Nucleus accumbens (tissue), 56 donors: ENCODE data around the gene SLX9.
A peak's percentile ranks its signal among the peaks of the same experiment; 100 is the strongest.

Experiments
- DNase-seq, 56 donors: peaks; one replicate each; lab custom pipeline; 2025; lab: John Stamatoyannopoulos, UW

The SLX9 gene

GRCh38 chr21:44913425-44914175 lies 26.2 kb upstream of the SLX9 start:
- DNase-seq, result no peak

DNA sequence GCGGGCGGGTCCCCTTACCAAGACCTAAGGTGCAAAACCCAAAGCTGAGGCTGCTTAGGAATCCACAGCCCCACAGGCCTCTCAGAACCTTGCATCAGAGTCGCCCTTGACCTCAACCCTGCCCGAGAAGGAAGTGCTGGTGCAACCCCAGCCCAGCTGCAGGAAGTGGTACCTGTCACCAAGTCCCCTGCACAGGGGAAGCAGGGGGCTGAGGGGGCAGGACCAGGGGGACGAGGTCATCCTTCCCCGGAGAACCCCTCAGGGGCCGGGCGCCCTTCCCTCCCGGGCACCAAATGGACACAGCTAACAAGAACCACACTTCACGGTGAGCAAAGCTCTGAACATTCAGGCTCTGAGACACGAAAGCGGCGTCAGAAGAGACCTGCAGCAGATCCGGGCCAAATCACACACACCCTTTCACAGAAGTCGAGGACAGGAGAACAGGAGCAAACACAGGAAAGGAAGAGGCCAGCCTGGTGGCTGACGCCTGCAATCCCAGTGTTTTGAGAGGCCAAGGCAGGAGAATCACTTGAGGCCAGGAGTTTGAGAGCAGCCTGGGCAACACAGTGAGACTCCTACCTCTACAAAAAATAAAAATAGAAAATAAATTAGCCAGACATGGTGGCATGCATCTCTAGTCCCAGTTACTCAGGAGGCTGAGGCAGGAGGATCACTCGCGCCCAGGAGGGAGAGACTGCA lies 25.5 kb upstream of the SLX9 start:
- no peak for DNase-seq

- DNase-seq, result no peak
These were observed 22.9 kb upstream of the SLX9 start for GRCh38 chr21:44916965-44917364.

- DNase-seq, result no peak
These were observed 22.3 kb upstream of the SLX9 start for GRCh38 chr21:44917446-44918106.

- DNase-seq, result no peak
These were observed 21.7 kb upstream of the SLX9 start for GRCh38 chr21:44918107-44918470.

- DNase-seq, result no peak
These were observed 21.2 kb upstream of the SLX9 start for GRCh38 chr21:44918581-44919033.

GRCh38 chr21:44919111-44919912 lies 20.5 kb upstream of the SLX9 start:
- peak in 3 of 56 donors; percentile 9 to 22 (median 10) for DNase-seq

DNA sequence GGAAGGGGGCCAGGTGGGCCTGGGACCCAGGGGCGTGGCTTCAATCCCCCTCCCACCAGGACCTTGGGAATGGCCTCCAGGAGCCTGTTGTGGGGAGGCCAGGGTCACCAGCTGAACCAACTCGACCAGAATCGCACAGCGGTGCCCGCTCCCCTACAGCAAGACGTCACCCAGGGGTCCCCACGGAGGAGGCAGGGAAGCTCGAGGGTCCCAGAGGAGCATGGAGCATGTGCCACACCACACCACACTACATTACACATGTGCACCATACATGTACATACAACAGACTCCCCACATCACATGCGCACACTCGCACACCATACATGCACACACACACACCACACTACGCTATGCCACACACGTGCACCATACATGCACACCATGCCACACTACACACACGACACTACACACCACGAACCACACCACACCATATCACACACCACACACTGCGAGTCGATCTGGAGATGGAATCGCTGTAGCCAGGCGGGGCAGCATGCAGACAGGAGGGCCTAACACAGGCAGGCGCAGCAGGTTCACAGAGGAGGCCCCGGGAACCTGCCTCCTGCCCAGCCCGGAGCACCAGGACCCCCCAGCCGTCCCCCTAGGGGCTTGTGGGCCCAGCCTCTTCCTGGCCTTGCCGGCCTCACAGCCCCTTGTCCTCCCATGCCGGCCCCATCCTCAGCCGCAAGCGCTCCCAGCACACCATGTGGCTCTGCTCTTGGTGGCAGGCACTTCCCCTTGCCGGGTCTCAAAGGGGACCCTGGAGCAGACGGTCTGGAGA lies 19.7 kb upstream of the SLX9 start:
- no peak for DNase-seq

DNA sequence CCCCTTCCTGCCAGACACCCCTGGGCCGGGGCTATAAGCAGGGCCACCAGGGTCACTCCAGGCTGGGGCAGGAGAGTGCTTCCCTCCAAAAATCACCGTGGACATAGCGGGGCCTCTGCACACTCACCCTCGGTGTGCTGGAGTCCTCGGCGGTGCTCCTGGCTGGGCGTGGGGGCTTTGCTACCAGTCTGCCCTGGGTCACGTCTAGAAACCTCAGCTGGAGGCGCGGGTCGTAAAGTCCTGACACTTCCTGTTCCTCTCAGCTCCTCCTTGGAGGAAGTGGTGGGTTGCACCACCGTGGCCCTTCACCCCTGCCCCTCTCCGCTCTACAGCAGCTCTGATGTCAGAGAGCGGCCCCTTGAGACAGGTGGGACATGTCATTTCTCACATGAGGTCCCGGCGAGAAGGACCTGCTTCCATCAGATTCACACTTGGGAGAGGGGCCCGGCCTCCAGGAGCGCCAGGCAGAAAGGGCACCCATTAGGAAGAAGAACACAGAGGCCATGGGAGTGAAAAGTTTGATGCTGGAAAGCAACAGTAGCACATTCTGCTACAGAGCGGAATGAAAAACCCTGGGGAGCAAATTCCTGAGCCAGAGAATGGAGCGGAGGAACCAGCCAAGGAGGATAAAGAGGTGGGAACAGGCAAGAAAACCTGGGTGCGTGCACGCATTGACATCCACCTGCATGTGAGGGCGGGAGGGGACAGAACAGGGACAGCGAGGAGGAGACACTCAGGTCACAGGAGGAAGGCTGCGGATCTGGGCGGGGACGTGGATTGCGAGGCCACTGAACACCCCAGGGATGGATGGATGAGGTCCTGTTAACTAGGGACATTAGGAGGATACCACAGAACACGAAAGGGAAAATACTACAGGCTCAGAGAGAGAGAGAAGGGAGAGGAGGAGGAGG lies 18.9 kb upstream of the SLX9 start, which contains the start of gene ITGB2:
TSS of gene ITGB2 (minus strand) at position 206 of the 911 bp plus-strand sequence. CDS start 10,117 bp downstream, outside the sequence.
- DNase-seq, result peak in 4 of 56 donors; percentile 13 to 25 (median 24)

GRCh38 chr21:44921928-44922327 lies 17.9 kb upstream of the SLX9 start:
- no peak for DNase-seq

- DNase-seq, result no peak
These were observed 16.2 kb upstream of the SLX9 start for GRCh38 chr21:44923480-44924084.

DNA sequence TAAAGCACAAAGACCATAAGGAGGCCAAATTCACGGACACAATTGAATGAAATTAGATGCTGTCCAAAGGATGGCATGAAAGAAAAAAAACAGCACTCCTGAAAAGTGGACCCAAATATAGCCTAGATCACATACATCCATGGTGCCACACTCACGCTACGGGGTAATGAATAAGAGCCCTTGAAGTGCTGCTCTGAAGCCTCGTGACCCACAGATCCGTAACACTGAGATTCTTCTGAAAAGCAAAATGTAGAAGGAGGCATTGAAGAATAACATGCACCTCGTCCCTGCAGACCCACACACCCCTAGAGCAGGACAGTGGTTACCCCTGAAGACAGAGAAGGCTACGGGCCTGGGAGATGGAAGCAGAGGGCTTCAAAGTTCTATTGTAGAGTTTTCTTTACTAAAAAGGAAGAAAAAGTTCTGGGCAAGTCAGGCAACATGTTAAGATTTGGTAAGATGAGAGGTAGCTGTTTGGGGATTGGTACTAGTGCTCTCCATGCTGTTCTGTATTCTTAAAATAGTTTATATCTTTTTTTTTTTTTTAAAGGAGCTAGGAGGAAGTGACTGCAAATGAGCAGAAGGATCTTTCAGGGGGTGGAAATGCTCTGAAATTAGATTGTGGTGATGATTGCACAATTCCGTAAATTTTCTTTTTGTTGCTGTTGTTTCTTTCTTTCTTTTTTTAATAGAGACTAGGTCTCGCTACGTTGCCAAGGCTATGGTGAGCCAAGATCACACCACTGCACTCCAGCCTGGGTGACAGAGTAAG lies 15.0 kb upstream of the SLX9 start:
- no peak for DNase-seq

GRCh38 chr21:44925378-44925755 lies 14.5 kb upstream of the SLX9 start:
- no peak for DNase-seq

GRCh38 chr21:44926331-44927101 lies 13.3 kb upstream of the SLX9 start:
- DNase-seq, result no peak

DNA sequence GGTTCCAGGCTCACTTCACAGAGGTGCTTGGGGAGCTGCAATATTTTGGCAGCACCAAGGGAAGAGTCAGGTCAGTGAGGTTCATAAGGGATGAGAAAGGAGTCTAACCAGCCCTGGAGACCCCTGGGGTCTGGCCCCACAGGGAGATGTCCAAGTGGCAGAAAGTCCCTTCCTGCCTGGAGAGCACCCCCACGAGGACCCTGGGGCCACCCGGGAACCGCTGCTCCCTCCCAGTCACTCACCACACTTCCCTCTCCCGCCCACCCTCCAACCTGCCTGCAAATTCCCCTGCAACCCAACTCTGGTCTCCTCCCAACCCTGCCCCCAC lies 12.6 kb upstream of the SLX9 start:
- DNase-seq, result peak in 1 of 56 donors; percentile 51

- DNase-seq, result peak in 28 of 56 donors; percentile 11 to 65 (median 39)
These were observed 12.0 kb upstream of the SLX9 start for GRCh38 chr21:44927587-44928461.
